ENCODE results near the gene NME9.
A peak's percentile ranks its signal among the peaks of the same experiment; 100 is the strongest.
"Not testable (repeated sequence)": the region's sequence is repeated elsewhere in the genome, so short reads cannot be mapped to it uniquely, and the experiment has no call there.

Gene NME9, protein sequence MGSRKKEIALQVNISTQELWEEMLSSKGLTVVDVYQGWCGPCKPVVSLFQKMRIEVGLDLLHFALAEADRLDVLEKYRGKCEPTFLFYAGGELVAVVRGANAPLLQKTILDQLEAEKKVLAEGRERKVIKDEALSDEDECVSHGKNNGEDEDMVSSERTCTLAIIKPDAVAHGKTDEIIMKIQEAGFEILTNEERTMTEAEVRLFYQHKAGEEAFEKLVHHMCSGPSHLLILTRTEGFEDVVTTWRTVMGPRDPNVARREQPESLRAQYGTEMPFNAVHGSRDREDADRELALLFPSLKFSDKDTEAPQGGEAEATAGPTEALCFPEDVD

DNA sequence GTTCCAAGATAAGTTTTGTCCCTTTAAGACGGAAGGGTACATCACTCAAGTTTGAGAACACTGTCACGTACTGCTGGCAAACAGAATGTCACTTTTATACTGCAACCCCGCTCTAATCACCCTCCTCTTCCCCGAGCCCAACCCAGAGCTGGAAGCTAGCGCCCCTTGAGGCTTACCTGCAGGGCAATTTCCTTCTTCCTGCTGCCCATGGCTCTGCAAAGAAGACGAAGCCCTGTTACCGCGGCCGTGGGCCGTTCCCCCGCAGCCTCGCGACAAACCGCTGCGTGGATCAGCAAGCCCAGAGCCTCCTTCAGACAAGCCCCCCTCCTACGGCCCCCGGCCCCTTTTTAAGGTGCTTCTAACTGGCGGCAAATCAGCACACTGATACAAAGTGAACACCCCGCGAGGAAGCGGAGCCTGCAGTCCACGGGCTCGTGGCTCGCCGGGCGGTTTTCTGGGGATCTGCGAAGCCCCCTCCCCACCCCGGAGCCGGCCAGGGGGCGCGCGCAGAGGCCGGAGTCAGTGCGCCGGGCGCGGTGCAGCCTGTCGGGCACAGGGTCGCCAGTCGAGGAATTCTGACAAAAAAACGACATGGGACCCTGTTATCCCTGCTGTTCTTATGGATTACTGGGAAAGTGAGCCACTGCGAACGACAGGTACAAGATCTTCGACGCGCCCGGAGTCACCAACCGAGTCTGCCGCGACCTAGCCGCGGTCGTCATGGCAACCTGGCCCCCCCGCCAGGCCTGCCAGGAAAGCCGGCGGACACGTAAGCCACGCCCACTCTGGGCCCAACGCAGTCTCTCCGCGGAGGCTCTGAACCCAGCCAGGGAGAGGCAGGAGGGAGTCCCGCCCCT, at the start of gene NME9:
Gene NME9 (minus strand): TSS at position 725 of the 857 bp plus-strand sequence. CDS start 516 bp downstream, at position 209.
- TF ChIP-seq, protein P1, sequence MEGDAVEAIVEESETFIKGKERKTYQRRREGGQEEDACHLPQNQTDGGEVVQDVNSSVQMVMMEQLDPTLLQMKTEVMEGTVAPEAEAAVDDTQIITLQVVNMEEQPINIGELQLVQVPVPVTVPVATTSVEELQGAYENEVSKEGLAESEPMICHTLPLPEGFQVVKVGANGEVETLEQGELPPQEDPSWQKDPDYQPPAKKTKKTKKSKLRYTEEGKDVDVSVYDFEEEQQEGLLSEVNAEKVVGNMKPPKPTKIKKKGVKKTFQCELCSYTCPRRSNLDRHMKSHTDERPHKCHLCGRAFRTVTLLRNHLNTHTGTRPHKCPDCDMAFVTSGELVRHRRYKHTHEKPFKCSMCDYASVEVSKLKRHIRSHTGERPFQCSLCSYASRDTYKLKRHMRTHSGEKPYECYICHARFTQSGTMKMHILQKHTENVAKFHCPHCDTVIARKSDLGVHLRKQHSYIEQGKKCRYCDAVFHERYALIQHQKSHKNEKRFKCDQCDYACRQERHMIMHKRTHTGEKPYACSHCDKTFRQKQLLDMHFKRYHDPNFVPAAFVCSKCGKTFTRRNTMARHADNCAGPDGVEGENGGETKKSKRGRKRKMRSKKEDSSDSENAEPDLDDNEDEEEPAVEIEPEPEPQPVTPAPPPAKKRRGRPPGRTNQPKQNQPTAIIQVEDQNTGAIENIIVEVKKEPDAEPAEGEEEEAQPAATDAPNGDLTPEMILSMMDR (IDR thresholded peaks at IDR 0.05; ENCODE audit: borderline replicate concordance, insufficient read depth, low read depth, low read length) = peak; percentile 78
- peak within 1 kb of the TSS; percentile 16 for H3K4me3 ChIP-seq (ENCODE audit: low read depth, low read length)

DNA sequence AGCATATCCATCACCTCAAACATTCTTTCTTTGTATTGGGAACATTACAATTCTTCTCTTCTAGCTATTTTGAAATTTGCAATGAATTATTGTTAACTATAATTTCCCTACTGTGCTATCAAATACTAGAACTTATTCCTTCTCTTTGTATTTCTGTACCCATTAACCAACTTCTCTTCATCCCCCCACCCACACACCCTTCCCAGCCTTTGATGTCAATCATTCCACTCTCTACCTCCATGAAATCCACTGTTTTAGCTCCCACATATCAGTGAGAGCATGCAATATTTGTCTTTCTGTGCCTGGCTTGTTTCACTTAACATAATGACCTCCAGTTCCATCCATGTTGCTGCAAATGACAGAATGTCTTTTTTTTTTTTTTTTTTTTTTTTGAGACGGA, 49.3 kb upstream of the NME9 start:
- H3K4me3 ChIP-seq (ENCODE audit: low read depth, low read length) = no peak overlapping the region
- TF ChIP-seq, protein P1 (IDR thresholded peaks at IDR 0.05; ENCODE audit: borderline replicate concordance, insufficient read depth, low read depth, low read length) = no peak

DNA sequence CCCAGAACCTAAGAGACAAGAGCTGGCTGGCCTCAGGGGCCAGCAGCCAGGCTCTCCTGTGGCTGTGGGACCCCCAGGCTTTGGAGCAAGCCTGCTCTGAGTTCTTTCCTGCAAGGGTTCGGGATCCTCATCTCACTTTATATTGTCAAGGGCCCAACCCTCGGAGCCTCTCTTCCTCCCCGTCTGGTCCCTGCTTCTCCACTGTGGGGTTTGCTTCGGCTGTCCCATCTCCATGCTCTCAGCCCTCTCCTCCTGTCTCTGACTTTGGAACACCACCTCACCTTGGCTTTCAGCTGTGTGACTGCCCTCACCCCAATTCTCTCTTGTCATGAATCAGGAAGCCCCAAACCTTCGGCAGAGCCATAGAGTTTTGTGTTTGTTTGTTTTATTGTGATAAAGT, 48.7 kb upstream of the NME9 start:
- TF ChIP-seq, protein P1 (IDR thresholded peaks at IDR 0.05; ENCODE audit: borderline replicate concordance, insufficient read depth, low read depth, low read length) = no peak
- no peak overlapping the region for H3K4me3 ChIP-seq (ENCODE audit: low read depth, low read length)

DNA sequence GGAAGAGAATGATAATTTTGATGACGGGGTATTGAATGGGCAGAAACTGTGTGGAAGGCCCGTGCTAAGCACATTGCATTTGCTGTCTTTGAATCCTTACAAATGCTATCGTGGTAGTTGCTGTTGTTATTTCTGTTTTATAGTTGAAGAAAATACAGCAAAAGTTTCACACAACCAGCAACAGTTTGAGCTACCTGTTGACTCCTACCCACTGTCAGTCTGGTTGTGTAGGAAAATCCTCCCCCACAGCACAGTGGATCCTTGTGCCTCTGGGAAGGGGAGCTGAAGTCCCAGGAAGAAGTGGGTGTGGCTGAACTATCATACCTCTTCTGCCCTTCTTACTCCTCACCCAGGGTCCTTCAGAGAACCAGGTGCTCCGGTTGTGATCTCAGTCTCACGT, 48.2 kb upstream of the NME9 start:
- H3K4me3 ChIP-seq (ENCODE audit: low read depth, low read length) = no peak overlapping the region
- TF ChIP-seq, protein P1 (IDR thresholded peaks at IDR 0.05; ENCODE audit: borderline replicate concordance, insufficient read depth, low read depth, low read length) = no peak

DNA sequence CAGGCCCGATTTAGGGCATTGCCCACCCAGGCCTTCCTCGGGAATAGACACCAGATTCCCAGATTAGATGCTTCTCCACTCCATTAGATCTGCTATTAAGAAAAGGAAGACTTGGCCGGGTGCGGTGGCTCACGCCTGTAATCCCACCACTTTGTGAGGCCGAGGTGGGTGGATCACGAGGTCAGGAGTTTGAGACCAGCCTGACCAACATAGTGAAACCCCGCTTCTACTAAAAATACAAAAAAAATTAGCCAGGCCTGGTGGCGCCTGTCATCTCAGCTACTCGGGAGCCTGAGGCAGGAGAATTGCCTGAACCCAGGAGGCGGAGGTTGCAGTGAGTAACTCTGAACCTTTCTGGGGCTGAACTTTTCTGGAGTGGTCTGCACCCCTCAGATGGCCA, 47.6 kb upstream of the NME9 start:
- not testable (repeated sequence) for H3K4me3 ChIP-seq (ENCODE audit: low read depth, low read length)

DNA sequence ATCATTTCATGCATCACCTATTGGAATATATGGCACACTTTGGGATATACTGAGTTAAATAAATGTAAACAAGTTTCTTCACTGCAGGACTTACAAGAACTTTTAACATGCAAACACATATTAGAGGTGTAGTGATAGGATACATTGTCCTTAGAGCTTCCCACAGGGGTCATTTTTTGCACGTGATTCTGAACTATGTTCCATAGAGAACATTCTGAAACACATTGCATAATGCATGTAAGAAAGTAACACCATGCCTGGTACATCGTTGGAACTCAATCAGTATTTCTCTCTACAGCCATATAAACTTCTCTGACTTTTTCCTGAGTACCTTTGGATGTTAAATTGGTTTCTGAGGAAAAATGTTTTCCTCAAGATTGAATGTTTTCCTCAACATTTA, 47.0 kb upstream of the NME9 start:
- no peak overlapping the region for H3K4me3 ChIP-seq (ENCODE audit: low read depth, low read length)
- TF ChIP-seq, protein P1 (IDR thresholded peaks at IDR 0.05; ENCODE audit: borderline replicate concordance, insufficient read depth, low read depth, low read length) = no peak

DNA sequence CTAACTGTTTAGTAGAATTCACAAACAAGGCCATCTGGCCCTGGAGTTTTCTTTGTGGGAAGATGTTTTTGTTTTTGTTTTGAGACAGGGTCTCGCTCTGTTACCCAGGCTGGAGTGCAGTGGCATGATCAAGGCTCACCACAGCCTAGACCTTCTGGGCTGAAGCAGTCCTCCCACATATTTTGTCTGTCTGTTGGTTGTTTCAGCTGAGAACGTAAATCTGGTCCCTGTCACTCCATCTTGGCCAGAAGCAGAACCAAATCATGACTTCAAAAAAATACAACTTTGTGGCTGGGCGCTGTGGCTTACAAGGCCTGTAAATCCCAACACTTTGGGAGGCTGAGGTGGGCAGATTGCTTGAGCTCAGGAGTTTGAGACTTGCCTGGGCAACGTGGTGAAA, 45.8 kb upstream of the NME9 start:
- TF ChIP-seq, protein P1 (IDR thresholded peaks at IDR 0.05; ENCODE audit: borderline replicate concordance, insufficient read depth, low read depth, low read length) = no peak

More for the DNA sequence above, 45.8 kb upstream of the NME9 start:
- no peak overlapping the region for H3K4me3 ChIP-seq (ENCODE audit: low read depth, low read length)

Data from GM12875 (cell line).